HEK293 (cell line): ENCODE measurements around the gene POLR2E.

Source experiments
- BCL11A ChIP-seq: fragments of 450-650 bp; formaldehyde crosslinking; IDR thresholded peaks from 2 replicates; pipeline ENCODE4 v1.5.1; 2016; ENCODE audit warnings: low read depth, missing biosample characterization, missing genetic modification characterization
- BCL6B ChIP-seq: fragments of 450-650 bp; formaldehyde crosslinking; IDR thresholded peaks from 2 replicates; pipeline ENCODE4 v1.5.1; 2017; ENCODE audit warnings: missing biosample characterization, missing genetic modification characterization
- GLIS1 ChIP-seq: fragments of 450-650 bp; formaldehyde crosslinking; IDR thresholded peaks from 2 replicates; pipeline ENCODE4 v1.5.1; 2016; ENCODE audit warnings: missing biosample characterization, missing genetic modification characterization
- IKZF3 ChIP-seq: fragments of 450-650 bp; IDR thresholded peaks from 2 replicates; pipeline ENCODE4 v1.5.0; 2018; ENCODE audit warnings: missing biosample characterization, mild to moderate bottlenecking, missing genetic modification characterization, moderate library complexity
- KLF17 ChIP-seq: fragments of 450-650 bp; formaldehyde crosslinking; IDR thresholded peaks from 2 replicates; pipeline ENCODE4 v1.5.1; 2016; ENCODE audit warnings: missing biosample characterization, missing genetic modification characterization
- KLF8 ChIP-seq: fragments of 450-650 bp; formaldehyde crosslinking; IDR thresholded peaks from 2 replicates; pipeline ENCODE4 v1.5.1; 2016; ENCODE audit warnings: missing biosample characterization, missing genetic modification characterization
- PATZ1 ChIP-seq: fragments of 450-650 bp; formaldehyde crosslinking; IDR thresholded peaks from 2 replicates; pipeline ENCODE4 v1.5.1; 2016; ENCODE audit warnings: missing biosample characterization, missing genetic modification characterization
- PRDM10 ChIP-seq: fragments of 450-650 bp; formaldehyde crosslinking; IDR thresholded peaks from 2 replicates; pipeline ENCODE4 v1.5.1; 2016; ENCODE audit warnings: missing biosample characterization, missing genetic modification characterization
- SETDB1 ChIP-seq: IDR thresholded peaks from one replicate; pipeline ENCODE4 v1.6.1; 2017; ENCODE audit warnings: mild to moderate bottlenecking, low read length, moderate library complexity, mixed read lengths; ENCODE audit not compliant: insufficient read length
- TRIM28 ChIP-seq: IDR thresholded peaks from 2 replicates; pipeline ENCODE4 v1.6.1; 2011; ENCODE audit warnings: low read length, control low read depth, borderline replicate concordance
- WT1 ChIP-seq: fragments of 450-650 bp; formaldehyde crosslinking; IDR thresholded peaks from 2 replicates; pipeline ENCODE4 v1.5.1; 2016; ENCODE audit warnings: missing biosample characterization, missing genetic modification characterization
- ZBTB10 ChIP-seq: fragments of 450-650 bp; formaldehyde crosslinking; IDR thresholded peaks from 2 replicates; pipeline ENCODE4 v1.5.1; 2016; ENCODE audit warnings: missing biosample characterization, missing genetic modification characterization
- ZEB2 ChIP-seq: fragments of 450-650 bp; formaldehyde crosslinking; IDR thresholded peaks from 2 replicates; pipeline ENCODE4 v1.5.1; 2016; ENCODE audit warnings: missing biosample characterization, missing genetic modification characterization
- ZIC2 ChIP-seq: fragments of 450-650 bp; formaldehyde crosslinking; IDR thresholded peaks from 2 replicates; pipeline ENCODE4 v1.5.1; 2016; ENCODE audit warnings: missing biosample characterization, missing genetic modification characterization
- ZNF302 ChIP-seq: fragments of 450-650 bp; formaldehyde crosslinking; IDR thresholded peaks from 2 replicates; pipeline ENCODE4 v1.5.1; 2016; ENCODE audit warnings: missing biosample characterization, missing genetic modification characterization, low read depth
- ZNF335 ChIP-seq: fragments of 450-650 bp; formaldehyde crosslinking; conservative IDR thresholded peaks from 2 replicates; pipeline ENCODE4 v1.5.1; 2016; ENCODE audit warnings: missing biosample characterization, missing genetic modification characterization
- ZNF366 ChIP-seq: fragments of 450-650 bp; formaldehyde crosslinking; conservative IDR thresholded peaks from 2 replicates; pipeline ENCODE4 v1.5.1; 2016; ENCODE audit warnings: missing biosample characterization, missing genetic modification characterization
- ZNF404 ChIP-seq: fragments of 450-650 bp; formaldehyde crosslinking; IDR thresholded peaks from 2 replicates; pipeline ENCODE4 v1.5.1; 2017; ENCODE audit warnings: missing biosample characterization, missing genetic modification characterization
- ZNF426 ChIP-seq: fragments of 450-650 bp; formaldehyde crosslinking; IDR thresholded peaks from 2 replicates; pipeline ENCODE4 v1.5.1; 2017; ENCODE audit warnings: missing biosample characterization, missing genetic modification characterization, mild to moderate bottlenecking, inconsistent platforms, moderate library complexity
- ZNF530 ChIP-seq: fragments of 450-650 bp; formaldehyde crosslinking; IDR thresholded peaks from 2 replicates; pipeline ENCODE4 v1.5.1; 2016; ENCODE audit warnings: low read depth, missing biosample characterization, missing genetic modification characterization
- ZNF623 ChIP-seq: fragments of 450-650 bp; formaldehyde crosslinking; IDR thresholded peaks from 2 replicates; pipeline ENCODE4 v1.5.1; 2016; ENCODE audit warnings: missing biosample characterization, missing genetic modification characterization
- ZNF629 ChIP-seq: fragments of 450-650 bp; formaldehyde crosslinking; IDR thresholded peaks from 2 replicates; pipeline ENCODE4 v1.5.1; 2017; ENCODE audit warnings: missing biosample characterization, missing genetic modification characterization
- ZNF692 ChIP-seq: fragments of 450-650 bp; formaldehyde crosslinking; IDR thresholded peaks from 2 replicates; pipeline ENCODE4 v1.5.1; 2016; ENCODE audit warnings: missing biosample characterization, missing genetic modification characterization
- ZNF792 ChIP-seq: fragments of 450-650 bp; formaldehyde crosslinking; IDR thresholded peaks from 2 replicates; pipeline ENCODE4 v1.5.1; 2016; ENCODE audit warnings: missing biosample characterization, missing genetic modification characterization
- ZSCAN4 ChIP-seq: fragments of 450-650 bp; formaldehyde crosslinking; IDR thresholded peaks from 2 replicates; pipeline ENCODE4 v1.5.1; 2017; ENCODE audit warnings: missing biosample characterization, missing genetic modification characterization
- ZXDB ChIP-seq: fragments of 450-650 bp; formaldehyde crosslinking; IDR thresholded peaks from 2 replicates; pipeline ENCODE4 v1.5.1; 2016; ENCODE audit warnings: missing biosample characterization, missing genetic modification characterization

Gene POLR2E

GRCh38 chr19:1106841-1107660 lies 11.9 kb upstream of the POLR2E start (continued):
- TF ChIP-seq ZBTB10 (peak; percentile 61; the same call in 1 of the 2 replicates), ZIC2 (peak; percentile 67; the same call in 1 of the 2 replicates), ZNF692 (tag by site-specific recombination) (no peak), ZNF792 (tag by site-specific recombination) (no peak), BCL11A (tag by site-specific recombination) (0 out of 2 replicates have a peak, but pooled peaks have one; percentile 31), ZNF335 (tag by site-specific recombination) (no peak), PRDM10 (peak; percentile 62; the same call in 1 of the 2 replicates), GLIS1 (peak; percentile 79), ZNF366 (tag by site-specific recombination) (no peak), ZNF426 (tag by site-specific recombination) (no peak), PATZ1 (tag by site-specific recombination) (peak; percentile 84), BCL6B (tag by site-specific recombination) (no peak), ZNF302 (tag by site-specific recombination) (no peak), IKZF3 (tag by site-specific recombination) (0 out of 2 replicates have a peak, but pooled peaks have one; percentile 25), ZEB2 (tag by site-specific recombination) (peak; percentile 42; the same call in 1 of the 2 replicates), KLF17 (tag by site-specific recombination) (peak; percentile 77), WT1 (no peak), TRIM28 (no peak), SETDB1 (no peak), KLF8 (no peak), ZXDB (tag by site-specific recombination) (0 out of 2 replicates have a peak, but pooled peaks have one; percentile 4), ZNF530 (tag by site-specific recombination) (no peak), ZNF623 (tag by site-specific recombination) (no peak), ZNF404 (tag by site-specific recombination) (no peak), ZSCAN4 (tag by site-specific recombination) (no peak), ZNF629 (tag by site-specific recombination) (0 out of 2 replicates have a peak, but pooled peaks have one; percentile 24)
